HCT116 (cell line): ENCODE data around the gene MTOR. TPM values are rescaled to one million over a fixed set of nuclear protein-coding genes. Genes with fewer than 3 reads are reported as not detected.
"Not testable (repeated sequence)": the region's sequence is repeated elsewhere in the genome, so short reads cannot be mapped to it uniquely, and the experiment has no call there.

ENCODE experiments used
- ATAC-seq: fragments of 200-7000 bp; cut with Tn5 transposase; 2 replicates; pipeline ENCODE4 v1.9.1; 2020; ENCODE audit warnings: mild to moderate bottlenecking, moderate library complexity
- BruUV-seq: library from RNA; stranded (reverse); fragments of 400-500 nt; replicated peaks from 2 replicates; lab custom pipeline; 2021; lab: Mats Ljungman, UMichigan
- CTCF ChIA-PET: fragments of 300-600 bp; sonication (Branson Sonifier 250); formaldehyde crosslinking; loops from one replicate; lab custom pipeline; 2021; ENCODE audit warnings: antibody characterized with exemption; lab: Charles Lee
- POLR2A ChIA-PET: fragments of 300-600, 350-600 bp; sonication (Branson Sonifier 250); formaldehyde crosslinking; loops from one replicate; lab custom pipeline; 2021; ENCODE audit warnings: antibody characterized with exemption; lab: Charles Lee
- RAD21 ChIA-PET, 2 experiments: fragments of 300-600 bp; sonication (Branson Sonifier 250); formaldehyde crosslinking; loops; one replicate each; lab custom pipeline; 2023; ENCODE audit warnings: low total read pairs in 2 of 2; ENCODE audit not compliant: uncharacterized antibody in 2 of 2, unreplicated experiment in 2 of 2, low non-redundant PET in 1 of 2; lab: Charles Lee
- DNase-seq: peaks from one replicate; pipeline ENCODE4 v3.0.0-alpha.2; 2010; ENCODE audit warnings: low read depth, low spot score
- H2AFZ ChIP-seq: fragments of 200-600 bp; shearing (Covaris generic), sonication (generic); 2 replicates; pipeline ENCODE4 v1.6.1; 2017; ENCODE audit warnings: low read depth, mixed run types, mixed read lengths, antibody characterized with exemption, low read length; ENCODE audit not compliant: poor library complexity, severe bottlenecking
- H3K27ac ChIP-seq: 2 replicates; pipeline ENCODE4 v1.5.1; 2012; ENCODE audit warnings: low read depth, low read length
- H3K27me3 ChIP-seq: fragments of 200-600 bp; sonication (generic); 2 replicates; pipeline ENCODE4 v1.6.1; 2016; ENCODE audit warnings: mixed run types, low read length, mixed read lengths; ENCODE audit not compliant: insufficient read depth
- H3K36me3 ChIP-seq, 2 experiments: fragments of 200-500 bp in 1 of 2; fragments of 200-600 bp in 1 of 2; sonication (Bioruptor generic) in 1 of 2; sonication (generic) in 1 of 2; 2 replicates each; pipeline versions ENCODE4 v1.5.1 to v1.6.1; 2014 to 2016; ENCODE audit warnings: low read length in 2 of 2, inconsistent platforms in 1 of 2, mixed read lengths in 1 of 2, mixed run types in 1 of 2; ENCODE audit not compliant: insufficient read depth in 2 of 2, control insufficient read depth in 1 of 2
- H3K4me1 ChIP-seq, 2 experiments: fragments of 200-600 bp in 1 of 2; sonication (generic) in 1 of 2; 2 replicates each; pipeline versions ENCODE4 v1.5.1 to v1.6.1; 2012 to 2017; ENCODE audit warnings: low read length in 2 of 2, inconsistent platforms in 1 of 2, mild to moderate bottlenecking in 1 of 2, mixed read lengths in 1 of 2, mixed run types in 1 of 2, moderate library complexity in 1 of 2; ENCODE audit not compliant: insufficient read depth in 2 of 2, control insufficient read depth in 1 of 2
- H3K4me2 ChIP-seq: fragments of 200-600 bp; sonication (generic); 2 replicates; pipeline ENCODE4 v1.6.1; 2017; ENCODE audit warnings: mixed run types, low read length, mixed read lengths
- H3K4me3 ChIP-seq, 2 experiments: fragments of 200-600 bp in 1 of 2; sonication (generic) in 1 of 2; replicated peaks in 1 of 2; 2 replicates each; pipeline ENCODE4 v1.5.1; 2011 to 2016; ENCODE audit warnings: low read length in 2 of 2, control low read depth in 1 of 2, low read depth in 1 of 2, mild to moderate bottlenecking in 1 of 2, mixed read lengths in 1 of 2, mixed run types in 1 of 2
- H3K79me2 ChIP-seq: fragments of 200-600 bp; sonication (generic); 2 replicates; pipeline ENCODE4 v1.6.1; 2017; ENCODE audit warnings: mild to moderate bottlenecking, mixed run types, low read length, moderate library complexity, mixed read lengths; ENCODE audit not compliant: insufficient read depth
- H3K9ac ChIP-seq: fragments of 200-600 bp; sonication (generic); 2 replicates; pipeline ENCODE4 v1.6.1; 2016; ENCODE audit warnings: low read length, mixed read lengths
- H3K9me2 ChIP-seq: fragments of 200-600 bp; sonication (generic), shearing (Covaris generic); 2 replicates; pipeline ENCODE4 v1.6.1; 2017; ENCODE audit warnings: mixed run types, mild to moderate bottlenecking, moderate library complexity; ENCODE audit not compliant: insufficient read depth
- H3K9me3 ChIP-seq, 2 experiments: fragments of 200-500 bp in 1 of 2; fragments of 200-600 bp in 1 of 2; sonication (Bioruptor generic) in 1 of 2; sonication (generic) in 1 of 2; 2 replicates each; pipeline ENCODE4 v1.6.1; 2014 to 2017; ENCODE audit warnings: low read length in 2 of 2, mixed read lengths in 2 of 2, inconsistent platforms in 1 of 2, low read depth in 1 of 2, mild to moderate bottlenecking in 1 of 2, mixed run types in 1 of 2, moderate library complexity in 1 of 2; ENCODE audit not compliant: control insufficient read depth in 1 of 2, insufficient read depth in 1 of 2
- H4K20me1 ChIP-seq: fragments of 200-600 bp; sonication (generic), shearing (Covaris generic); 2 replicates; pipeline ENCODE4 v1.6.1; 2017; ENCODE audit warnings: mixed run types, mild to moderate bottlenecking, moderate library complexity; ENCODE audit not compliant: insufficient read depth
- CEBPB ChIP-seq: IDR thresholded peaks from 2 replicates; pipeline ENCODE4 v1.6.1; 2012; ENCODE audit warnings: low read depth
- CTCF ChIP-seq, 3 experiments: fragments of 200-600 bp in 1 of 3; sonication (generic) in 1 of 3; IDR thresholded peaks in 2 of 3; conservative IDR thresholded peaks in 1 of 3; 2 replicates each; pipeline ENCODE4 v1.5.1; 2012 to 2017; ENCODE audit warnings: low read depth in 2 of 3, low read length in 2 of 3, antibody characterized with exemption in 1 of 3, borderline replicate concordance in 1 of 3, control low read depth in 1 of 3, mild to moderate bottlenecking in 1 of 3, mixed read lengths in 1 of 3, mixed run types in 1 of 3, moderate library complexity in 1 of 3; ENCODE audit not compliant: insufficient read depth in 1 of 3
- ELF1 ChIP-seq: IDR thresholded peaks from 2 replicates; pipeline ENCODE4 v1.6.1; 2012; ENCODE audit warnings: low read depth, borderline replicate concordance
- EZH2 ChIP-seq: fragments of 200-600 bp; sonication (generic); IDR thresholded peaks from 2 replicates; pipeline ENCODE4 v1.6.1; 2017; ENCODE audit warnings: antibody characterized with exemption, mixed run types
- EZH2phosphoT487 ChIP-seq: fragments of 200-600 bp; IDR thresholded peaks from 2 replicates; pipeline ENCODE4 v1.6.1; 2018; ENCODE audit warnings: antibody characterized with exemption, borderline replicate concordance
- JUND ChIP-seq: IDR thresholded peaks from 2 replicates; pipeline ENCODE4 v1.6.1; 2012
- POLR2A ChIP-seq: IDR thresholded peaks from 2 replicates; pipeline ENCODE4 v1.7.0; 2011; ENCODE audit warnings: borderline replicate concordance; ENCODE audit not compliant: insufficient read depth, insufficient read length; ENCODE audit errors: extremely low read depth
- REST ChIP-seq: IDR thresholded peaks from 2 replicates; pipeline ENCODE4 v1.6.1; 2012; ENCODE audit warnings: low read depth
- SRF ChIP-seq: IDR thresholded peaks from 2 replicates; pipeline ENCODE4 v1.6.1; 2012; ENCODE audit warnings: low read depth
- YY1 ChIP-seq: IDR thresholded peaks from 2 replicates; pipeline ENCODE4 v1.6.1; 2011; ENCODE audit warnings: low read length, low read depth, moderate library complexity, mild to moderate bottlenecking; ENCODE audit not compliant: insufficient replicate concordance; ENCODE audit errors: extremely low read depth
- ZNF274 ChIP-seq: fragments of 200-500 bp; sonication (Bioruptor generic); IDR thresholded peaks from 2 replicates; pipeline ENCODE4 v1.6.1; 2014; ENCODE audit warnings: mild to moderate bottlenecking, low read depth, low read length, inconsistent platforms
- intact Hi-C: fragments of 100-400 bp; cut with micrococcal nuclease; formaldehyde crosslinking; loops from 2 replicates; pipeline ENCODE4 v1.10.0; 2022
- total RNA-seq: library from RNA; stranded (reverse); gene quantifications from one replicate; pipeline ENCODE4 v1.2.1, GENCODE V29; 2021; ENCODE audit not compliant: unreplicated experiment

MTOR gene
- total RNA-seq, 1 experiment from 2014 or later: 42.2 TPM

GRCh38 chr1:11078631-11079030 lies 183.7 kb downstream of the MTOR start:
- Histone ChIP-seq H3K79me2 (no peaks in the 10 kb centered on the region; the same call in 1 of the 2 replicates), H3K9me3 (no peaks in the 10 kb centered on the region), H3K4me1 (no peaks in the 10 kb centered on the region), H2AFZ (no peak overlapping the region), H3K9ac (no peak overlapping the region), H3K4me3 (no peak overlapping the region), H3K27me3 (no peaks in the 10 kb centered on the region), H3K27ac (no peak overlapping the region), H4K20me1 (no peaks in the 10 kb centered on the region), H3K4me2 (no peak overlapping the region), H3K9me2 (no peaks in the 10 kb centered on the region), H3K36me3 (peaks cover 55 to 63% of the 10 kb centered on the region in 2 experiments; a peak in 3 of 4 replicates)
- ATAC-seq: no peak
- TF ChIP-seq YY1: no peak
- no peak for TF ChIP-seq JUND
- no peak for TF ChIP-seq CTCF (IDR thresholded peaks at IDR 0.05 in 2 of 3, conservative IDR thresholded peaks at IDR 0.05 in 1 of 3; ENCODE audit: borderline replicate concordance in 1 of 3, insufficient read depth in 1 of 3, low read depth in 2 of 3, low read length in 2 of 3)
- no peak for TF ChIP-seq POLR2A
- no peak for TF ChIP-seq CEBPB
- no peak for TF ChIP-seq ELF1
- TF ChIP-seq EZH2: no peak
- TF ChIP-seq ZNF274: no peak
- TF ChIP-seq REST: no peak
- TF ChIP-seq SRF: no peak
- TF ChIP-seq EZH2phosphoT487: no peak
- no peak for DNase-seq
- BruUV-seq: no TSS peak
- CTCF ChIA-PET: no interaction called here
- RAD21 ChIA-PET: no interaction called here
- POLR2A ChIA-PET: interaction anchor here (0.6 kb wide), 1 partner anchor 1916 kb away, joined by 5 read pairs; no protein-coding TSS in a partner anchor
- intact Hi-C loops: no loop called here

GRCh38 chr1:11073398-11073797 lies 189.0 kb downstream of the MTOR start:
- RAD21 ChIA-PET, DNase-seq, CTCF ChIA-PET, H4K20me1 ChIP-seq, H3K4me1 ChIP-seq, H2AFZ ChIP-seq, H3K4me3 ChIP-seq, BruUV-seq, H3K4me2 ChIP-seq, H3K9me2 ChIP-seq, POLR2A ChIA-PET, H3K27ac ChIP-seq, H3K79me2 ChIP-seq, H3K9ac ChIP-seq, H3K9me3 ChIP-seq, ATAC-seq, H3K27me3 ChIP-seq, intact Hi-C loops: not testable (repeated sequence)
- H3K36me3 ChIP-seq: peaks cover 61 to 79% of the 10 kb centered on the region in 2 experiments
